ENCODE measurements around the gene ARID5B. TPM values are rescaled to one million over a fixed set of nuclear protein-coding genes. Genes with fewer than 3 reads are reported as not detected.

The ARID5B gene
- total and polyA plus RNA-seq, 2 experiments from 2014 or later, result 1.3 to 1.6 TPM

DNA sequence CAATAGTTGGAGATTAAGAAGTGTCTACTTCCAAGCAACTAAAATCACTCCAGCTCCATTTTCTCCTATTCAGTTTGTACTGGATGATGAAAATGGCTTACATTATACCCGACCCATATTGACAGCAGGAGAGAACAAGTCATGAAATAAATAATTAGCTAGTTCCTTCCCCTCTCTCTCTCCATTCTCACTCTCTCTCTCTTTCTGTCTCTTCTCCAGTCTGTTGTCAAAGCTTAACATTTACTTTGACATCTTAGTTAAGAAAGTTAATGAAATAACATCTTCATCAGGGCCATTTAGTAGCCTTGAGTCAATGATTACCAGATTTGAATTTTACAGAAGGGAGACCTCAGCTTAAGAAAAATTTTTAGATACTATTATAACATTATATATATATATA, 138.5 kb downstream of the ARID5B start (continued):
- TF ChIP-seq CREB1 (CRISPR knock-in tag; IDR thresholded peaks at IDR 0.05; ENCODE audit: low read depth), result no peak
- TF ChIP-seq, protein P1, sequence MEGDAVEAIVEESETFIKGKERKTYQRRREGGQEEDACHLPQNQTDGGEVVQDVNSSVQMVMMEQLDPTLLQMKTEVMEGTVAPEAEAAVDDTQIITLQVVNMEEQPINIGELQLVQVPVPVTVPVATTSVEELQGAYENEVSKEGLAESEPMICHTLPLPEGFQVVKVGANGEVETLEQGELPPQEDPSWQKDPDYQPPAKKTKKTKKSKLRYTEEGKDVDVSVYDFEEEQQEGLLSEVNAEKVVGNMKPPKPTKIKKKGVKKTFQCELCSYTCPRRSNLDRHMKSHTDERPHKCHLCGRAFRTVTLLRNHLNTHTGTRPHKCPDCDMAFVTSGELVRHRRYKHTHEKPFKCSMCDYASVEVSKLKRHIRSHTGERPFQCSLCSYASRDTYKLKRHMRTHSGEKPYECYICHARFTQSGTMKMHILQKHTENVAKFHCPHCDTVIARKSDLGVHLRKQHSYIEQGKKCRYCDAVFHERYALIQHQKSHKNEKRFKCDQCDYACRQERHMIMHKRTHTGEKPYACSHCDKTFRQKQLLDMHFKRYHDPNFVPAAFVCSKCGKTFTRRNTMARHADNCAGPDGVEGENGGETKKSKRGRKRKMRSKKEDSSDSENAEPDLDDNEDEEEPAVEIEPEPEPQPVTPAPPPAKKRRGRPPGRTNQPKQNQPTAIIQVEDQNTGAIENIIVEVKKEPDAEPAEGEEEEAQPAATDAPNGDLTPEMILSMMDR (conservative IDR thresholded peaks at IDR 0.05; ENCODE audit: low read depth in 2 of 2), result no peak

DNA sequence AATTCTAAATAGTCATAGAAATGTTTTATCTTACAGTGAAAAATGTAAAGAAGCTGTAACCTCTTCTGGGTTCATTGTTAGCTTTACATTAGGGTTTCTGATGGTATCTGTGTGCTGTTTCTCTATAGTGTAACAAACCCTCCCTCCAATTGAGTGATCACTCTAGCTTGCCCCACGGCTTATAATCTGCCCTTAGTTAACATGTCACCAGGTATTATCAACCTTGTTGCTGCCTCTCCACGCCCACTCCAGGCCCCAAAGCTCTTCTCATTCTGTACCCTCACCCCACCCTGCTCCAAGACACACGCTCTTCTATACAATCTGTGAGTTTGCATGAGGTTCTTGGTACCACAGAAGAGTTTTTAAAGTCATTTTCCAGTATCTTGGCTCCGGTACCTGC, 139.4 kb downstream of the ARID5B start:
- no peaks in the 10 kb centered on the region for H3K27me3 Mint-ChIP-seq (ENCODE audit: insufficient read depth, low read depth, poor library complexity)
- H3K27ac Mint-ChIP-seq, result no peak overlapping the region
- H3K9me3 Mint-ChIP-seq, result no peaks in the 10 kb centered on the region
- H3K36me3 Mint-ChIP-seq (ENCODE audit: low read depth), result no peaks in the 10 kb centered on the region
- no peak overlapping the region for H3K4me3 ChIP-seq
- H3K4me1 Mint-ChIP-seq, result peaks cover 37% of the 10 kb centered on the region
- H3K4me1 ChIP-seq (ENCODE audit: insufficient read depth), result peaks cover 44% of the 10 kb centered on the region
- H3K9me2 ChIP-seq (ENCODE audit: insufficient read depth), result no peaks in the 10 kb centered on the region
- H3F3A ChIP-seq (replicated peaks; ENCODE audit: low read depth), result no peaks in the 10 kb centered on the region
- H4K20me1 ChIP-seq (replicated peaks; ENCODE audit: insufficient read depth), result no peaks in the 10 kb centered on the region
- H3K4me2 ChIP-seq, result no peak overlapping the region
- no peak overlapping the region for H3K27ac ChIP-seq (ENCODE audit: low read depth)
- no peak overlapping the region for H3K4me3 Mint-ChIP-seq
- H3K27me3 ChIP-seq (ENCODE audit: insufficient read depth), result peaks cover 21% of the 10 kb centered on the region
- H3K36me3 ChIP-seq (ENCODE audit: insufficient read depth), result no peaks in the 10 kb centered on the region
- no peak overlapping the region for H2AFZ ChIP-seq
- no peaks in the 10 kb centered on the region for H3K79me2 ChIP-seq (replicated peaks; ENCODE audit: insufficient read depth)
- DNase-seq (ENCODE audit: low spot score), result no peak
- no peak for ATAC-seq
- no peak for TF ChIP-seq NANOG (IDR thresholded peaks at IDR 0.05; ENCODE audit: borderline replicate concordance)
- no peak for TF ChIP-seq CREB1 (CRISPR knock-in tag; IDR thresholded peaks at IDR 0.05; ENCODE audit: low read depth)
- TF ChIP-seq POLR2AphosphoS5 (IDR thresholded peaks at IDR 0.05; ENCODE audit: low read depth), result no peak
- TF ChIP-seq, protein P2, sequence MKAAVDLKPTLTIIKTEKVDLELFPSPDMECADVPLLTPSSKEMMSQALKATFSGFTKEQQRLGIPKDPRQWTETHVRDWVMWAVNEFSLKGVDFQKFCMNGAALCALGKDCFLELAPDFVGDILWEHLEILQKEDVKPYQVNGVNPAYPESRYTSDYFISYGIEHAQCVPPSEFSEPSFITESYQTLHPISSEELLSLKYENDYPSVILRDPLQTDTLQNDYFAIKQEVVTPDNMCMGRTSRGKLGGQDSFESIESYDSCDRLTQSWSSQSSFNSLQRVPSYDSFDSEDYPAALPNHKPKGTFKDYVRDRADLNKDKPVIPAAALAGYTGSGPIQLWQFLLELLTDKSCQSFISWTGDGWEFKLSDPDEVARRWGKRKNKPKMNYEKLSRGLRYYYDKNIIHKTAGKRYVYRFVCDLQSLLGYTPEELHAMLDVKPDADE (IDR thresholded peaks at IDR 0.05), result no peak
- TF ChIP-seq ZNF331 (CRISPR knock-in tag; IDR thresholded peaks at IDR 0.05; ENCODE audit: low read depth), result no peak
- TF ChIP-seq, protein P3, sequence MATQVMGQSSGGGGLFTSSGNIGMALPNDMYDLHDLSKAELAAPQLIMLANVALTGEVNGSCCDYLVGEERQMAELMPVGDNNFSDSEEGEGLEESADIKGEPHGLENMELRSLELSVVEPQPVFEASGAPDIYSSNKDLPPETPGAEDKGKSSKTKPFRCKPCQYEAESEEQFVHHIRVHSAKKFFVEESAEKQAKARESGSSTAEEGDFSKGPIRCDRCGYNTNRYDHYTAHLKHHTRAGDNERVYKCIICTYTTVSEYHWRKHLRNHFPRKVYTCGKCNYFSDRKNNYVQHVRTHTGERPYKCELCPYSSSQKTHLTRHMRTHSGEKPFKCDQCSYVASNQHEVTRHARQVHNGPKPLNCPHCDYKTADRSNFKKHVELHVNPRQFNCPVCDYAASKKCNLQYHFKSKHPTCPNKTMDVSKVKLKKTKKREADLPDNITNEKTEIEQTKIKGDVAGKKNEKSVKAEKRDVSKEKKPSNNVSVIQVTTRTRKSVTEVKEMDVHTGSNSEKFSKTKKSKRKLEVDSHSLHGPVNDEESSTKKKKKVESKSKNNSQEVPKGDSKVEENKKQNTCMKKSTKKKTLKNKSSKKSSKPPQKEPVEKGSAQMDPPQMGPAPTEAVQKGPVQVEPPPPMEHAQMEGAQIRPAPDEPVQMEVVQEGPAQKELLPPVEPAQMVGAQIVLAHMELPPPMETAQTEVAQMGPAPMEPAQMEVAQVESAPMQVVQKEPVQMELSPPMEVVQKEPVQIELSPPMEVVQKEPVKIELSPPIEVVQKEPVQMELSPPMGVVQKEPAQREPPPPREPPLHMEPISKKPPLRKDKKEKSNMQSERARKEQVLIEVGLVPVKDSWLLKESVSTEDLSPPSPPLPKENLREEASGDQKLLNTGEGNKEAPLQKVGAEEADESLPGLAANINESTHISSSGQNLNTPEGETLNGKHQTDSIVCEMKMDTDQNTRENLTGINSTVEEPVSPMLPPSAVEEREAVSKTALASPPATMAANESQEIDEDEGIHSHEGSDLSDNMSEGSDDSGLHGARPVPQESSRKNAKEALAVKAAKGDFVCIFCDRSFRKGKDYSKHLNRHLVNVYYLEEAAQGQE (IDR thresholded peaks at IDR 0.05; ENCODE audit: unreplicated experiment), result no peak
- no peak for TF ChIP-seq STAT1 (IDR thresholded peaks at IDR 0.05; ENCODE audit: unreplicated experiment)
- no peak for TF ChIP-seq JUNB (IDR thresholded peaks at IDR 0.05; ENCODE audit: unreplicated experiment)
- TF ChIP-seq ZNF114 (CRISPR knock-in tag; IDR thresholded peaks at IDR 0.05), result no peak
- TF ChIP-seq EZH2 (IDR thresholded peaks at IDR 0.05; ENCODE audit: low read depth, unreplicated experiment), result no peak
- TF ChIP-seq, protein P1 (conservative IDR thresholded peaks at IDR 0.05; ENCODE audit: low read depth in 2 of 2), result no peak

Data from GM23338 (cell line).